GM10847 (cell line): ENCODE measurements around the gene FILIP1.

Experiments used
- POLR2A ChIP-seq: IDR thresholded peaks from 2 replicates; pipeline ENCODE4 v1.6.1; 2011; ENCODE audit not compliant: insufficient read length; ENCODE audit errors: extremely low read depth

FILIP1 gene

GRCh38 chr6:75291744-75292143, 201.9 kb downstream of the FILIP1 start:
- no peak for TF ChIP-seq POLR2A

GRCh38 chr6:75291331-75291730, 202.3 kb downstream of the FILIP1 start:
- no peak for TF ChIP-seq POLR2A

- no peak for TF ChIP-seq POLR2A
Observed at GRCh38 chr6:75290136-75290945, 203.3 kb downstream of the FILIP1 start.

GRCh38 chr6:75288023-75288422, 205.6 kb downstream of the FILIP1 start:
- no peak for TF ChIP-seq POLR2A

GRCh38 chr6:75287424-75287823, 206.2 kb downstream of the FILIP1 start:
- no peak for TF ChIP-seq POLR2A

- no peak for TF ChIP-seq POLR2A
Observed at GRCh38 chr6:75286955-75287354, 206.6 kb downstream of the FILIP1 start.

GRCh38 chr6:75285283-75285639, 208.3 kb downstream of the FILIP1 start:
- no peak for TF ChIP-seq POLR2A

- TF ChIP-seq POLR2A = peak; percentile 93
Observed at GRCh38 chr6:75284632-75285282, 208.8 kb downstream of the FILIP1 start, which contains the start of gene TMEM30A. Gene TMEM30A, minus strand, starts transcription at chr6:75284792. Its CDS starts 154 bp downstream, at chr6:75284638.

- TF ChIP-seq POLR2A = no peak
Observed at GRCh38 chr6:75283907-75284631, 209.5 kb downstream of the FILIP1 start.

- no peak for TF ChIP-seq POLR2A
Observed at GRCh38 chr6:75282706-75283105, 210.9 kb downstream of the FILIP1 start.

- no peak for TF ChIP-seq POLR2A
Observed at GRCh38 chr6:75281653-75282052, 211.9 kb downstream of the FILIP1 start.

GRCh38 chr6:75280131-75280855, 213.3 kb downstream of the FILIP1 start:
- TF ChIP-seq POLR2A = no peak

- TF ChIP-seq POLR2A = no peak
Observed at GRCh38 chr6:75279418-75279817, 214.2 kb downstream of the FILIP1 start.

GRCh38 chr6:75278474-75279077, 215.0 kb downstream of the FILIP1 start:
- TF ChIP-seq POLR2A = no peak

GRCh38 chr6:75275067-75275466, 218.5 kb downstream of the FILIP1 start:
- TF ChIP-seq POLR2A = no peak
